Measurements from ENCODE around the gene ASB6. TPM values are rescaled to one million over a fixed set of nuclear protein-coding genes. Genes with fewer than 3 reads are reported as not detected.

ASB6 gene
- total and polyA plus RNA-seq, 2 of the 13 experiments (the other 11 are each of a cell fraction or from before 2014, with no cell fraction given), result 8.2 to 8.4 TPM

GRCh38 chr9:129624947-129625346, 17.0 kb downstream of the ASB6 start (continued):
- TF ChIP-seq CTCF (CRISPR knock-in tag; IDR thresholded peaks at IDR 0.05) (0 out of 2 replicates have a peak, but pooled peaks have one; percentile 18), POLR2AphosphoS2 (IDR thresholded peaks at IDR 0.05; ENCODE audit: low read depth, low read length) (no peak), CEBPG (CRISPR knock-in tag; IDR thresholded peaks at IDR 0.05) (peak; percentile 88), ZNF652 (CRISPR knock-in tag; IDR thresholded peaks at IDR 0.05; ENCODE audit: borderline replicate concordance, low read depth) (peak; percentile 96), ELF3 (CRISPR knock-in tag; IDR thresholded peaks at IDR 0.05) (peak; percentile 66), ZFAT (CRISPR knock-in tag; conservative IDR thresholded peaks at IDR 0.05) (no peak), RBFOX2 (IDR thresholded peaks at IDR 0.05; ENCODE audit: low read depth, low read length) (no peak), GLI4 (CRISPR knock-in tag; IDR thresholded peaks at IDR 0.05; ENCODE audit: borderline replicate concordance) (0 out of 2 replicates have a peak, but pooled peaks have one; percentile 42), GABPA (IDR thresholded peaks at IDR 0.05; ENCODE audit: low read depth, low read length) (no peak), GABPA (CRISPR knock-in tag; IDR thresholded peaks at IDR 0.05; ENCODE audit: low read depth) (peak; percentile 40; the same call in 1 of the 2 replicates), NFATC3 (CRISPR knock-in tag; IDR thresholded peaks at IDR 0.05) (peak; percentile 53; the same call in 1 of the 2 replicates), NFKBIZ (CRISPR knock-in tag; IDR thresholded peaks at IDR 0.05) (no peak), THAP11 (CRISPR knock-in tag; IDR thresholded peaks at IDR 0.05) (peak; percentile 36; the same call in 1 of the 2 replicates), ZNF747 (CRISPR knock-in tag; IDR thresholded peaks at IDR 0.05; ENCODE audit: borderline replicate concordance) (no peak), TFAP4 (IDR thresholded peaks at IDR 0.05; ENCODE audit: borderline replicate concordance, low read depth) (no peak), IRF2 (CRISPR knock-in tag; IDR thresholded peaks at IDR 0.05) (no peak), ZNF350 (CRISPR knock-in tag; IDR thresholded peaks at IDR 0.05; ENCODE audit: borderline replicate concordance, low read depth) (no peak), ZNF616 (CRISPR knock-in tag; IDR thresholded peaks at IDR 0.05; ENCODE audit: low read depth) (no peak), SOX5 (CRISPR knock-in tag; IDR thresholded peaks at IDR 0.05; ENCODE audit: borderline replicate concordance) (peak; percentile 8; the same call in 1 of the 2 replicates), PBX3 (CRISPR knock-in tag; IDR thresholded peaks at IDR 0.05; ENCODE audit: borderline replicate concordance) (no peak), RFXAP (CRISPR knock-in tag; IDR thresholded peaks at IDR 0.05; ENCODE audit: borderline replicate concordance) (no peak), ZHX2 (IDR thresholded peaks at IDR 0.05; ENCODE audit: low read depth) (peak; percentile 76; the same call in 1 of the 2 replicates), ZHX2 (CRISPR knock-in tag; IDR thresholded peaks at IDR 0.05; ENCODE audit: borderline replicate concordance) (no peak)
